PC-3 (cell line): ENCODE measurements around the gene DDO. TPM values are rescaled to one million over a fixed set of nuclear protein-coding genes. Genes with fewer than 3 reads are reported as not detected.

Source experiments
- ATAC-seq: fragments of 200-7000 bp; cut with Tn5 transposase; 2 replicates; pipeline ENCODE4 v1.9.1; 2020; ENCODE audit warnings: mild to moderate bottlenecking, moderate library complexity
- BruUV-seq: library from RNA; stranded (reverse); fragments of 400-500 nt; replicated peaks from 2 replicates; lab custom pipeline; 2021; lab: Mats Ljungman, UMichigan
- CTCF ChIA-PET: fragments of 300-600 bp; sonication (Branson Sonifier 250); formaldehyde crosslinking; loops from one replicate; lab custom pipeline; 2022; ENCODE audit warnings: antibody characterized with exemption; lab: Charles Lee
- POLR2A ChIA-PET: fragments of 300-600 bp; sonication (Branson Sonifier 250); formaldehyde crosslinking; loops from one replicate; lab custom pipeline; 2022; ENCODE audit warnings: antibody characterized with exemption; ENCODE audit not compliant: unreplicated experiment; lab: Charles Lee
- DNase-seq: peaks from one replicate; pipeline ENCODE4 v3.0.0-alpha.2; 2015
- H2AFZ ChIP-seq: fragments of 300-600 bp; sonication (generic); 2 replicates; pipeline ENCODE4 v1.6.0; 2016; ENCODE audit warnings: antibody characterized with exemption, low read length
- H3F3A ChIP-seq: fragments of 300-600 bp; sonication (generic); one replicate; pipeline ENCODE4 v1.6.0; 2017; ENCODE audit warnings: antibody characterized with exemption, low read length, control low read depth, mild to moderate bottlenecking; ENCODE audit not compliant: unreplicated experiment
- H3K27ac ChIP-seq: fragments of 300-600 bp; sonication (generic); 2 replicates; pipeline ENCODE4 v1.5.1; 2016; ENCODE audit warnings: mild to moderate bottlenecking, low read length
- H3K27me3 ChIP-seq: fragments of 300-600 bp; sonication (generic); 2 replicates; pipeline ENCODE4 v1.6.1; 2016; ENCODE audit warnings: low read length, mixed read lengths
- H3K36me3 ChIP-seq: fragments of 300-600 bp; sonication (generic); 2 replicates; pipeline ENCODE4 v1.6.1; 2016; ENCODE audit warnings: low read depth, mixed run types, low read length, mixed read lengths
- H3K4me1 ChIP-seq: fragments of 300-600 bp; sonication (generic); 2 replicates; pipeline ENCODE4 v1.5.1; 2016; ENCODE audit warnings: low read length; ENCODE audit not compliant: insufficient read depth
- H3K4me2 ChIP-seq: fragments of 300-600 bp; sonication (generic); 2 replicates; pipeline ENCODE4 v1.6.0; 2016; ENCODE audit warnings: low read length
- H3K4me3 ChIP-seq: fragments of 300-600 bp; sonication (generic); 2 replicates; pipeline ENCODE4 v1.5.1; 2016; ENCODE audit warnings: mild to moderate bottlenecking, low read length, mixed read lengths
- H3K79me2 ChIP-seq: fragments of 300-600 bp; sonication (generic); 2 replicates; pipeline ENCODE4 v1.6.1; 2017; ENCODE audit warnings: low read length, mixed read lengths
- H3K9ac ChIP-seq: fragments of 300-600 bp; sonication (generic); 2 replicates; pipeline ENCODE4 v1.6.0; 2016; ENCODE audit warnings: mild to moderate bottlenecking, low read length
- H3K9me2 ChIP-seq: fragments of 300-600 bp; sonication (generic); replicated peaks from 2 replicates; pipeline ENCODE4 v1.6.1; 2016; ENCODE audit warnings: mixed run types, low read length, mixed read lengths
- H3K9me3 ChIP-seq: fragments of 300-600 bp; sonication (generic); 2 replicates; pipeline ENCODE4 v1.6.1; 2016; ENCODE audit warnings: low read length, mixed read lengths
- H4K20me1 ChIP-seq: fragments of 300-600 bp; sonication (generic); 2 replicates; pipeline ENCODE4 v1.6.1; 2016; ENCODE audit warnings: low read length, mixed read lengths
- CTCF ChIP-seq: fragments of 300-600 bp; sonication (generic); conservative IDR thresholded peaks from 2 replicates; pipeline ENCODE4 v1.5.1; 2017; ENCODE audit warnings: antibody characterized with exemption, low read depth, mild to moderate bottlenecking, low read length
- EZH2 ChIP-seq: fragments of 300-600 bp; sonication (generic); IDR thresholded peaks from one replicate; pipeline ENCODE4 v1.6.1; 2017; ENCODE audit warnings: antibody characterized with exemption, mild to moderate bottlenecking, low read length; ENCODE audit not compliant: unreplicated experiment
- EZH2phosphoT487 ChIP-seq: fragments of 300-600 bp; sonication (generic); IDR thresholded peaks from 2 replicates; pipeline ENCODE4 v1.6.1; 2018; ENCODE audit warnings: mild to moderate bottlenecking, antibody characterized with exemption, low read length, borderline replicate concordance
- intact Hi-C: fragments of 100-400 bp; cut with micrococcal nuclease; formaldehyde crosslinking; loops from 2 replicates; pipeline ENCODE4 v1.9.0; 2023
- total RNA-seq: library from RNA; depleted of rRNA; stranded (reverse); fragments of >200 nt; gene quantifications from 2 replicates; pipeline ENCODE4 v1.2.3, GENCODE V29; 2014

The DDO gene
- total RNA-seq, 1 experiment from 2014 or later, result not detected

- DNase-seq (no peak), ATAC-seq (no peak)
- no peak for TF ChIP-seq EZH2
- TF ChIP-seq CTCF, result no peak
- no peak for TF ChIP-seq EZH2phosphoT487
- Histone ChIP-seq H3K9me2 (no peaks in the 10 kb centered on the region), H3K9ac (no peak overlapping the region), H3F3A (no peaks in the 10 kb centered on the region), H3K27me3 (no peaks in the 10 kb centered on the region), H3K4me1 (no peaks in the 10 kb centered on the region), H2AFZ (no peak overlapping the region), H3K4me2 (no peak overlapping the region), H4K20me1 (no peaks in the 10 kb centered on the region), H3K4me3 (no peak overlapping the region), H3K36me3 (no peaks in the 10 kb centered on the region), H3K79me2 (no peaks in the 10 kb centered on the region), H3K9me3 (no peaks in the 10 kb centered on the region), H3K27ac (no peak overlapping the region)
- intact Hi-C loops, result no loop called here
- POLR2A ChIA-PET, result no interaction called here
- CTCF ChIA-PET, result no interaction called here
- no TSS peak for BruUV-seq
These were observed 13.7 kb downstream of the DDO start for GRCh38 chr6:110401585-110402176.

GRCh38 chr6:110400208-110400607 is 15.2 kb downstream of the DDO start:
- H2AFZ ChIP-seq, result no peak overlapping the region
- DNase-seq, result no peak
- H3K4me2 ChIP-seq, result no peak overlapping the region
- H3K9me3 ChIP-seq, result no peaks in the 10 kb centered on the region
- ATAC-seq, result no peak
- H3K4me3 ChIP-seq, result no peak overlapping the region
- no peaks in the 10 kb centered on the region for H3K27me3 ChIP-seq
- no peaks in the 10 kb centered on the region for H3F3A ChIP-seq
- BruUV-seq, result no TSS peak
- no peaks in the 10 kb centered on the region for H3K79me2 ChIP-seq
- H4K20me1 ChIP-seq, result no peaks in the 10 kb centered on the region
- no peaks in the 10 kb centered on the region for H3K4me1 ChIP-seq
- no peaks in the 10 kb centered on the region for H3K9me2 ChIP-seq
- intact Hi-C loops, result no loop called here
- no peak overlapping the region for H3K9ac ChIP-seq
- TF ChIP-seq EZH2phosphoT487 (no peak), CTCF (no peak), EZH2 (no peak)
- no peaks in the 10 kb centered on the region for H3K36me3 ChIP-seq
- no peak overlapping the region for H3K27ac ChIP-seq
- POLR2A ChIA-PET, result no interaction called here
- CTCF ChIA-PET, result no interaction called here

GRCh38 chr6:110399219-110400071 is 15.9 kb downstream of the DDO start:
- no TSS peak for BruUV-seq
- no peak overlapping the region for H3K4me2 ChIP-seq
- no peak overlapping the region for H3K4me3 ChIP-seq
- H3K27me3 ChIP-seq, result no peaks in the 10 kb centered on the region
- intact Hi-C loops, result no loop called here
- ChIA-PET CTCF (no interaction called here), POLR2A (no interaction called here)
- H3F3A ChIP-seq, result no peaks in the 10 kb centered on the region
- DNase-seq (no peak), ATAC-seq (no peak)
- H3K27ac ChIP-seq, result no peak overlapping the region
- TF ChIP-seq EZH2 (no peak), EZH2phosphoT487 (no peak), CTCF (no peak)
- H3K9ac ChIP-seq, result no peak overlapping the region
- no peaks in the 10 kb centered on the region for H3K4me1 ChIP-seq
- no peaks in the 10 kb centered on the region for H3K9me2 ChIP-seq
- no peaks in the 10 kb centered on the region for H3K9me3 ChIP-seq
- no peaks in the 10 kb centered on the region for H4K20me1 ChIP-seq
- no peak overlapping the region for H2AFZ ChIP-seq
- no peaks in the 10 kb centered on the region for H3K36me3 ChIP-seq
- no peaks in the 10 kb centered on the region for H3K79me2 ChIP-seq
